Activated B cell treated with CpG ODN at 0.5 μM for 24 hours (primary cell): Measurements from ENCODE around the gene EIPR1. TPM values are rescaled to one million over a fixed set of nuclear protein-coding genes. Genes with fewer than 3 reads are reported as not detected.
"Not testable (repeated sequence)": the region's sequence is repeated elsewhere in the genome, so short reads cannot be mapped to it uniquely, and the experiment has no call there.

Experiments used
- ATAC-seq: fragments of 200-7000 bp; cut with Tn5 transposase; one replicate; pipeline ENCODE4 v1.10.0; 2021; ENCODE audit warnings: low read depth, mild to moderate bottlenecking, moderate library complexity
- CTCF ChIA-PET: fragments of 350-600 bp; sonication (Branson Sonifier 250); formaldehyde crosslinking; loops from one replicate; lab custom pipeline; 2021; ENCODE audit warnings: antibody characterized with exemption; lab: Charles Lee
- POLR2A ChIA-PET: fragments of 350-600 bp; sonication (Branson Sonifier 250); formaldehyde crosslinking; loops from one replicate; lab custom pipeline; 2021; ENCODE audit warnings: antibody characterized with exemption; lab: Charles Lee
- DNase-seq: peaks from one replicate; pipeline ENCODE4 v3.0.0; 2022
- H3K27ac Mint-ChIP-seq: one replicate; pipeline ENCODE4 v1.8.0; 2020; ENCODE audit warnings: mixed read lengths
- H3K27me3 Mint-ChIP-seq: one replicate; pipeline ENCODE4 v1.8.0; 2021; ENCODE audit warnings: mixed read lengths
- H3K36me3 Mint-ChIP-seq: one replicate; pipeline ENCODE4 v1.8.0; 2021; ENCODE audit warnings: low read depth, mixed read lengths
- H3K4me1 Mint-ChIP-seq: one replicate; pipeline ENCODE4 v1.8.0; 2021; ENCODE audit warnings: mixed read lengths
- H3K4me3 Mint-ChIP-seq: one replicate; pipeline ENCODE4 v1.8.0; 2020; ENCODE audit warnings: mild to moderate bottlenecking, mixed read lengths
- H3K9me3 Mint-ChIP-seq: one replicate; pipeline ENCODE4 v1.8.0; 2020; ENCODE audit warnings: mixed read lengths
- intact Hi-C: fragments of 100-400 bp; cut with micrococcal nuclease; formaldehyde crosslinking; loops from one replicate; pipeline ENCODE4 v1.15.1; 2024
- total RNA-seq: library from RNA; stranded (reverse); gene quantifications from 2 replicates; pipeline ENCODE4 v1.2.3, GENCODE V29; 2022
- TF ChIP-seq, protein P1 (sequence below): fragments of 200-600 bp; IDR thresholded peaks from one replicate; pipeline ENCODE4 v1.8.0; 2022; ENCODE audit warnings: antibody characterized with exemption, mild to moderate bottlenecking

EIPR1 gene
- total RNA-seq, 1 donor from 2014 or later: 36.3 TPM

DNA sequence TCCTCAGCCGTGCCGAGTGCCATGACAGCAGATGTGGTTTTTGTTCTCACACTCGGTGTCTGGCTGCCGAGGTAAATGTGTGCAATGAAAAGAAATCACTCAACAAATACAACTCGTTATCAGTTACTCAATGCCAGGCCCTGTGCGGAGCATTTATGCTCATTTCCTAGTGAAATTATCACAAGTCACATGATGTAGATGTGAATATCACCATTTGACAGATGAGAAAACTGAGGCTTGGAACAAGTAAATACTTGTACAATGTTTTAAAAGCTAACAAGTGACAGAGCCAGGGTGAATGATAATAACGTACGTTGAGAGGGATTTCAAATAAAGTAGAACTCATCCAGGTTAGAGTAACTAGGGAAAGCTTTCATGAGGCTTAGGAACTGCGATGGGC, 174.7 kb downstream of the EIPR1 start:
- H3K27ac Mint-ChIP-seq: no peak overlapping the region

DNA sequence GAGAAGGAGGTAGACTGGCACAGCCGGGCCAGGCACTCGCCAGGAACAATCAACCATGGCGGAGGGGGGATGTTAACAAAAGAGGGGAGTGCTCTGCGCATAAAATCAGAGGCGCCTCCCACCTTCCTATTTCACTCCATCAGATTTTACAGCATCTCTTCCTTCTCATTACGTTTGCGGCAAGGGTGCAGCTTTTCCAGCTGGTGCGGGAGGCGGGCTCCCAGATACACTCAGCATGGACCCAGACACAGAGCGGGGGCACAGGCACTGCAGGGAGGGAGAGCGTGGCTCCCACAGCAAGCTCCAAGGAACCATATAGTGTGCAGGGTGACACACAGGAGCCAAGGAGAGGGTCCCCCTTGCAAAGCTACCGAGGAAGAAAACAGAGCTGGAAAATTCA, 176.3 kb downstream of the EIPR1 start:
- intact Hi-C loops: loop anchor here (10.0 kb wide), 1 partner anchor 54 kb away; no protein-coding TSS in a partner anchor
- Mint-ChIP-seq H3K4me3 (no peak overlapping the region), H3K9me3 (no peaks in the 10 kb centered on the region), H3K27ac (no peak overlapping the region), H3K27me3 (no peaks in the 10 kb centered on the region), H3K4me1 (no peaks in the 10 kb centered on the region), H3K36me3 (peaks cover 48% of the 10 kb centered on the region)
- TF ChIP-seq, protein P1, sequence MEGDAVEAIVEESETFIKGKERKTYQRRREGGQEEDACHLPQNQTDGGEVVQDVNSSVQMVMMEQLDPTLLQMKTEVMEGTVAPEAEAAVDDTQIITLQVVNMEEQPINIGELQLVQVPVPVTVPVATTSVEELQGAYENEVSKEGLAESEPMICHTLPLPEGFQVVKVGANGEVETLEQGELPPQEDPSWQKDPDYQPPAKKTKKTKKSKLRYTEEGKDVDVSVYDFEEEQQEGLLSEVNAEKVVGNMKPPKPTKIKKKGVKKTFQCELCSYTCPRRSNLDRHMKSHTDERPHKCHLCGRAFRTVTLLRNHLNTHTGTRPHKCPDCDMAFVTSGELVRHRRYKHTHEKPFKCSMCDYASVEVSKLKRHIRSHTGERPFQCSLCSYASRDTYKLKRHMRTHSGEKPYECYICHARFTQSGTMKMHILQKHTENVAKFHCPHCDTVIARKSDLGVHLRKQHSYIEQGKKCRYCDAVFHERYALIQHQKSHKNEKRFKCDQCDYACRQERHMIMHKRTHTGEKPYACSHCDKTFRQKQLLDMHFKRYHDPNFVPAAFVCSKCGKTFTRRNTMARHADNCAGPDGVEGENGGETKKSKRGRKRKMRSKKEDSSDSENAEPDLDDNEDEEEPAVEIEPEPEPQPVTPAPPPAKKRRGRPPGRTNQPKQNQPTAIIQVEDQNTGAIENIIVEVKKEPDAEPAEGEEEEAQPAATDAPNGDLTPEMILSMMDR: no peak
- CTCF ChIA-PET: interaction anchor here (1.2 kb wide), 1 partner anchor 22 kb away, joined by 3 read pairs; no protein-coding TSS in a partner anchor
- POLR2A ChIA-PET: no interaction called here
- ATAC-seq: no peak
- DNase-seq: no peak

More for the DNA sequence above, 174.7 kb downstream of the EIPR1 start:
- Mint-ChIP-seq H3K27me3 (no peaks in the 10 kb centered on the region), H3K4me3 (no peak overlapping the region), H3K9me3 (no peaks in the 10 kb centered on the region), H3K4me1 (no peaks in the 10 kb centered on the region), H3K36me3 (peaks cover 44% of the 10 kb centered on the region)
- DNase-seq: no peak
- no peak for ATAC-seq
- intact Hi-C loops: loop anchor here (10.0 kb wide), 1 partner anchor 52 kb away; no protein-coding TSS in a partner anchor
- POLR2A ChIA-PET: no interaction called here
- CTCF ChIA-PET: no interaction called here
- TF ChIP-seq, protein P1: no peak

DNA sequence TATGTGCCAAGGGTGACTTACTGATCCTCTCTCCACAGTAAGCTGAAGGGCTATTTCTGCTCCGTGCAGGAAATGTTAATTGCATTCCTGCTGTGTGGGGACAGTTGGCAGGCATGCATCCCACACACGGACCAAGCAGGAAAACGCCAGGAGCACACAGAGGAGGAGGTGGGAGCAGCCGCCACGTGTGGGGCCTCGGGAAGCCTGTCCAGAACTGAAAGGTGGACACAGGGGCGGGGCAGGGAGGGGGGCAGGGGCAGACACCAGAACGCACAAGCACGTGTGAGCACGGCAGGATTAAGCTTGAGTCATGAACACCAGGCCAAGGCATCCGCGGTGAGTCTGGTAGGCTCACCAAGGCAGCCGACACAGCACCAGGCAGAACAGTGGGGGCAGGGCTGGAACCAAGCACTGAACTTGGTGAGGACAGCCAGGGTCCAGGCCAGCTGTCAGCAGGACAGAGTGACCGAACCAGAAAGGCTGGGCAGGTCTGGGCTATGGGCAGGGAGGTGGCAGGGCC, 177.1 kb downstream of the EIPR1 start:
- no peaks in the 10 kb centered on the region for H3K9me3 Mint-ChIP-seq
- TF ChIP-seq, protein P1: no peak
- H3K4me3 Mint-ChIP-seq: no peak overlapping the region
- DNase-seq (no peak), ATAC-seq (no peak)
- H3K4me1 Mint-ChIP-seq: no peaks in the 10 kb centered on the region
- ChIA-PET CTCF (no interaction called here), POLR2A (no interaction called here)
- H3K36me3 Mint-ChIP-seq: peaks cover 47% of the 10 kb centered on the region
- H3K27me3 Mint-ChIP-seq: no peaks in the 10 kb centered on the region
- intact Hi-C loops: loop anchor here (10.0 kb wide), 1 partner anchor 54 kb away; no protein-coding TSS in a partner anchor
- H3K27ac Mint-ChIP-seq: no peak overlapping the region

DNA sequence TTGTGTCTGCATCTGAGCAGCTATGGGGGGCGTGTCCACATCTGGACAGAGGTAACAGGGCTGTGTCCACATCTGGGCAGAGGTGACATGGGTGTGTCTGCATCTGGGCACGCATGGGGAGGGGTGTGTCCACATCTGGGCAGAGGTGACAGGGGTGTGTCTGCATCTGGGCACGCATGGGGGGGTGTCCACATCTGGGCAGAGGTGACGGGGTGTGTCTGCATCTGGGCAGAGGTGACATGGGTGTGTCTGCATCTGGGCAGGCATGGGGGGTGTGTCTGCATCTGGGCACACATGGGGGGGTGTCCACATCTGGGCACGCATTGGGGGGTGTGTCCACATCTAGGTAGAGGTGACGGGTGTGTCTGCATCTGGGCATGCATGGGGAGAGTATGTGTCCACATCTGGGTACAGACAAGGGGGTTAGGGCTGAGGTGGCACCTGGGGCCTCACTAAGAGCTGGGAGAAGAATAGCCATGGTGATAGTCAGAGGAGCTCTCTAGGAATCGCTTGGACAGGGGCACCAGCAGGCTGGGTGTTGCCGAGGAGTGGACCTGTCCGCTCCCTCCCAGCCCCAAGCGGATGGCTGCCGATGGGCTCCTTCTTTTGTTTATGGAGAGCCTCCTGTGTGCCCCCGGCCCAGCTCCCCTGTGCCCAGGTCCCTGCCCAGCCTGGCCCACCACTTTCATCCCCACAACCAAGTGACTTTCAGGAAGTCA, 177.8 kb downstream of the EIPR1 start:
- H3K9me3 Mint-ChIP-seq: no peaks in the 10 kb centered on the region
- no peak overlapping the region for H3K4me3 Mint-ChIP-seq
- TF ChIP-seq, protein P1: no peak
- intact Hi-C loops: loop anchor here (10.0 kb wide), 1 partner anchor 55 kb away; no protein-coding TSS in a partner anchor
- peaks cover 49% of the 10 kb centered on the region for H3K36me3 Mint-ChIP-seq
- DNase-seq (no peak), ATAC-seq (no peak)
- no peak overlapping the region for H3K27ac Mint-ChIP-seq
- CTCF ChIA-PET: no interaction called here
- no peaks in the 10 kb centered on the region for H3K4me1 Mint-ChIP-seq
- no peaks in the 10 kb centered on the region for H3K27me3 Mint-ChIP-seq
- POLR2A ChIA-PET: no interaction called here

DNA sequence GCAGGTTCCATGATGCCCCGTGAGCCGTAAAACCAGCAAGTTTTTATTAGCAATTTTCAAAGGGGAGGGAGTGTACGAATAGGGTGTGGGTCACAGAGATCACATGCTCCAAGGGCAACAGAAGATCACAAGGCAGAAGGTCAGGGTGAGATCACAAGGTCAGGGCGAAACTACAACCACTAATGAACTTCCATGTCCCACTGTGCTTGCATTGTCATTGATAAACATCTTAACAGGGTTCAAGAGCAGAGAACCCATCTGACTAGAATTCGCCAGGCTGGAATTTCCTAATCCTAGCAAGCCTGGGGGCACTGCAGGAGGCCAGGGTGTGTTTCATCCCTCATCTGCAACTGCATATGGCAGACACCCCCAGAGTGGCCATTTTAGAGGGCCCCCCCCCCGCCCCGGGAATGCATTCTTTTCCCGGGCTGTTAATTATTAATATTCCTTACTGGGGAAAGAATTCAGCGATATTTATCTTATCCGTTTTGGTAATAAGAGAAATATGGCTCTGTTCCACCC, 178.9 kb downstream of the EIPR1 start:
- H3K4me3 Mint-ChIP-seq, POLR2A ChIA-PET, DNase-seq, H3K27ac Mint-ChIP-seq, H3K27me3 Mint-ChIP-seq, ATAC-seq, H3K9me3 Mint-ChIP-seq, H3K4me1 Mint-ChIP-seq: not testable (repeated sequence)
- CTCF ChIA-PET: interaction anchor here (1.3 kb wide), 1 partner anchor 8 kb away, joined by 3 read pairs; no protein-coding TSS in a partner anchor
- peaks cover 51% of the 10 kb centered on the region for H3K36me3 Mint-ChIP-seq
- intact Hi-C loops: loop anchor here (1.0 kb wide), 1 partner anchor 105 kb away; no protein-coding TSS in a partner anchor
